Mesodermal cell (in vitro differentiated cells): ENCODE data around the gene STX2.
"Not testable (repeated sequence)": the region's sequence is repeated elsewhere in the genome, so short reads cannot be mapped to it uniquely, and the experiment has no call there.

Experiments used
- H3K27ac ChIP-seq: 2 replicates; pipeline ENCODE4 v1.7.0; 2013; ENCODE audit warnings: mild to moderate bottlenecking, low read depth, low read length, moderate library complexity; ENCODE audit not compliant: severe bottlenecking
- H3K36me3 ChIP-seq: 2 replicates; pipeline ENCODE4 v1.7.1; 2013; ENCODE audit warnings: mild to moderate bottlenecking, low read length, moderate library complexity; ENCODE audit not compliant: control insufficient read depth, insufficient read depth
- H3K4me1 ChIP-seq: one replicate; pipeline ENCODE4 v1.7.1; 2013; ENCODE audit warnings: mild to moderate bottlenecking, low read length; ENCODE audit not compliant: insufficient read depth, control insufficient read depth, poor library complexity, severe bottlenecking
- H3K4me3 ChIP-seq: 2 replicates; pipeline ENCODE4 v1.7.0; 2013; ENCODE audit warnings: low read length, control low read depth, mild to moderate bottlenecking; ENCODE audit not compliant: insufficient read depth, poor library complexity, severe bottlenecking; ENCODE audit errors: extremely low read depth
- H3K9me3 ChIP-seq: 2 replicates; pipeline ENCODE4 v1.7.1; 2013; ENCODE audit warnings: mild to moderate bottlenecking, low read length, moderate library complexity; ENCODE audit not compliant: control insufficient read depth
- WGBS, 2 experiments: methylation state at CpG; one replicate each; pipeline ENCODE4 v1.1.5; 2013; ENCODE audit warnings: missing lambda C conversion rate in 2 of 2; ENCODE audit not compliant: insufficient coverage in 2 of 2; 5-methylcytosine and 5-hydroxymethylcytosine counted together

The STX2 gene

DNA sequence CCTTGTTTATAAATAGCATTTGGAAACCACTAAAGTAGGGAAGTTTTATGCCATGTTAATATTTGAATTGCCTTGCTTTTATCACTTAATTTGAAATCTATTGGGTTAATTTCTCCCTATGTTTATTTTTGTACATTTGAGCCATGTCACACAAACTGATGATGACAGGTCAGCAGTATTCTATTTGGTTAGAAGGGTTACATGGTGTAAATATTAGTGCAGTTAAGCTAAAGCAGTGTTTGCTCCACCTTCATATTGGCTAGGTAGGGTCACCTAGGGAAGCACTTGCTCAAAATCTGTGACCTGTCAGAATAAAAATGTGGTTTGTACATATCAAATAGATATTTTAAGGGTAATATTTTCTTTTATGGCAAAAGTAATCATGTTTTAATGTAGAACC lies 37.2 kb upstream of the STX2 start:
- Histone ChIP-seq H3K4me1 (peaks cover 11% of the 10 kb centered on the region), H3K4me3 (no peak overlapping the region), H3K9me3 (no peaks in the 10 kb centered on the region), H3K36me3 (peaks cover 44% of the 10 kb centered on the region), H3K27ac (no peak overlapping the region)

DNA sequence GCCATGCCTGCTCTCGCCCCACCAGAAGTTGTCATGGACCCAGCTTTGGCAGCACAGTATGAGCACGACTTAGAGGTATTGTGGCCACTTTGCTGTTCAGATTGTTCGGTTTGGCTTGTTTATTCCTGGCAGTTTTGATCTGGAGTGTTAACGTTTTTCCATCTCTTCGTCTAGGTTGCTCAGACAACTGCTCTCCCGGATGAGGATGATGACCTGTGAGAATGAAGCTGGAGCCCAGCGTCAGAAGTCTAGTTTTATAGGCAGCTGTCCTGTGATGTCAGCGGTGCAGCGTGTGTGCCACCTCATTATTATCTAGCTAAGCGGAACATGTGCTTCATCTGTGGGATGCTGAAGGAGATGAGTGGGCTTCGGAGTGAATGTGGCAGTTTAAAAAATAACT lies 36.7 kb upstream of the STX2 start:
- not testable (repeated sequence) for H3K9me3 ChIP-seq, H3K4me3 ChIP-seq, H3K27ac ChIP-seq
- Histone ChIP-seq H3K36me3 (peaks cover 44% of the 10 kb centered on the region), H3K4me1 (peaks cover 11% of the 10 kb centered on the region)
- 84 to 96% methylated on average over 5 to 7 of the region's 11 CpGs for whole genome bisulfite sequencing, 2 experiments

DNA sequence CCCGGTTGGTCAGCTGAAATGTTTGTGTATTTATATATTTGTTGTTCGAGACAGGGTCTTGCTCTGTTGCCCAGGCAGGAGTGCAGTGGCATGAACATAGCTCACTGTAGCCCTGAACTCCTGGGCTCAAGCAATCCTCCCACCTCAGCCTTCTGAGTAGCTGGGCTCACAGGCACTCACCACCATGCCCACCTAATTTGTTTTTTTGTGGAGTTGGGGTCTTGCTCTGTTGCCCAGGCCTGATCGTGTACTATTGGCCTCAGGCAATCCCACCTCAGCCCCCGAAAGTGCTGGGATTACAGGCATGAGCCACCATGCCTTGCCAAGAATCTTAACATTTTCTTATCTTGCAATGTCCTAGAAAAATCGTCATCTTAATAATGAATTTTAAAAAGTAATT lies 36.1 kb upstream of the STX2 start:
- WGBS, 2 experiments = 100% methylated on average over 1 of the region's 5 CpGs; no CpG with 5 or more reads in 1 of the 2 experiments
- H3K36me3 ChIP-seq = peaks cover 44% of the 10 kb centered on the region

DNA sequence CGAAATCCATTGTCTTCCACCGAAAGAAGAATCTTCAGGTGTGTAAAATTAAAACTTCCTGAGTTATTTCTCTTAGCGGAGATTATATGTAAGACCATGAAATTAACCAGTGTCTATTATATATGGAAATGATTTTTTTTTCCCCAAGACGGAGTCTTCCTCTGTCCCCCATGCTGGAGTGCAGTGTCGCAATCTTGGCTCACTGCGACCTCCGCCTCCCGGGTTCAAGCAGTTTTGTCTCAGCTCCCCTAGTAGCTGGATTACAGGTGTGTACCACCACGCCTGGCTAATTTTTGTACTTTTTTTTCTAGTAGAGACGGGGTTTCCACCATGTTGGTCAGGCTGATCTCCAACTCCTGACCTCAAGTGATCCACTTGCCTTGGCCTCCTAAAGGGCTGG lies 35.6 kb upstream of the STX2 start:
- Histone ChIP-seq H3K27ac (no peak overlapping the region), H3K4me1 (peaks cover 11% of the 10 kb centered on the region), H3K9me3 (no peaks in the 10 kb centered on the region), H3K36me3 (peaks cover 44% of the 10 kb centered on the region), H3K4me3 (no peak overlapping the region)
- 95 to 97% methylated on average over 8 to 9 of the region's 10 CpGs for WGBS, 2 experiments

More for the DNA sequence above, 36.1 kb upstream of the STX2 start:
- no peaks in the 10 kb centered on the region for H3K9me3 ChIP-seq
- peaks cover 11% of the 10 kb centered on the region for H3K4me1 ChIP-seq
- no peak overlapping the region for H3K27ac ChIP-seq
- no peak overlapping the region for H3K4me3 ChIP-seq

DNA sequence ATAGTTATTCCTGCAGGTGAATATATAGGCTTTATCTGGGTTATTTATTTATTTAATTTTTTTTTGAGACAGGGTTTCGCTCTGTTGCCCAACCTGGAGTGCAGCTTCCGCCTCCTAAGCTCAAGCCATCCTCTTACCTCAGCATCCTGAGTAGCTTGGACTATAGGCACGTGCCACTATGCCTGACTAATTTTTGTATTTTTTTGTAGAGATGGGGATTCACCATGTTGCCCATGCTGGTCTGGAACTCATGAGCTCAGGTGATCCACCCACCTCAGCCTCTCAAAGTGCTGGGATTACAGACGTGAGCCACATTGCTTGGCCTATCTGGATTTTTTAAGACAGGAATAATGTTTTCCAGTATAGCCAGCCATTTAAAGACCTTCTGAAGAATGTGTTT lies 34.8 kb upstream of the STX2 start:
- 81 to 89% methylated on average over 3 of the region's 4 CpGs for WGBS, 2 experiments
- Histone ChIP-seq H3K36me3 (peaks cover 44% of the 10 kb centered on the region), H3K27ac (no peak overlapping the region), H3K9me3 (no peaks in the 10 kb centered on the region), H3K4me3 (peak overlapping the region; percentile 60), H3K4me1 (peaks cover 11% of the 10 kb centered on the region)

DNA sequence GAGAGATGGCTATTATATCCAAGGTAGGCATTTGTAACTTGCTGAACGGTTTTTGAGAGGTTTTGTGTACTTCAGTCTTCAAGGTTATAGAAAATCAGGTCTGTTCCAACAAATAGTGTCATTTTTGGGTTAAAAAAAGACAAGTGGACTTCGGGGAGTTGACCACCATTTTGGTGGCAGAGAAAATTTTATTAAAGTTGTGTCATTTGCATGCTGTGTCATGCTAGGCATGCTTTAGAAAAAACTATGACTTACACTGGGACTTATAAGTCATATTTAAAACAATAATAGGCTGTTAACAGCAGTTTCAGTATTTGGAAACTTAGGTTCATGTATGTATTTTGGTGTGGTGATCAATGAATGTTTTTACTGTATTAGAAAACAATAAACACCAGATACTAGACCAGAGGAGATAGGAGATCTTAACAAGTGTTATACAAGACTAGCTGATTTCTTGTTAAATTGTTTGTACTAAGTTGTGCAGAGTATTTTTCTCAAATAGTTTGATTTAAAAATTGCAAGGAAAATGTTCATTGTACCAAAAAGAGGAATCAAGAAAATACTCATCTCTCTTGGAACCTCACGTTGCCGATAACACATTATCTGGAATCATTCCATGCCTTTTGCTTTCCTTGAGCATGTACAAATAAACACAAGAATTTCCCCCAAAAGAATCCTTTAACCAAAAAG lies 34.2 kb upstream of the STX2 start:
- Histone ChIP-seq H3K36me3 (peaks cover 44% of the 10 kb centered on the region), H3K4me3 (peak overlapping the region; percentile 60), H3K4me1 (peaks cover 11% of the 10 kb centered on the region), H3K9me3 (no peaks in the 10 kb centered on the region), H3K27ac (no peak overlapping the region)
- WGBS, 2 experiments = 21 to 49% methylated on average over 2 to 4 of the region's 4 CpGs

DNA sequence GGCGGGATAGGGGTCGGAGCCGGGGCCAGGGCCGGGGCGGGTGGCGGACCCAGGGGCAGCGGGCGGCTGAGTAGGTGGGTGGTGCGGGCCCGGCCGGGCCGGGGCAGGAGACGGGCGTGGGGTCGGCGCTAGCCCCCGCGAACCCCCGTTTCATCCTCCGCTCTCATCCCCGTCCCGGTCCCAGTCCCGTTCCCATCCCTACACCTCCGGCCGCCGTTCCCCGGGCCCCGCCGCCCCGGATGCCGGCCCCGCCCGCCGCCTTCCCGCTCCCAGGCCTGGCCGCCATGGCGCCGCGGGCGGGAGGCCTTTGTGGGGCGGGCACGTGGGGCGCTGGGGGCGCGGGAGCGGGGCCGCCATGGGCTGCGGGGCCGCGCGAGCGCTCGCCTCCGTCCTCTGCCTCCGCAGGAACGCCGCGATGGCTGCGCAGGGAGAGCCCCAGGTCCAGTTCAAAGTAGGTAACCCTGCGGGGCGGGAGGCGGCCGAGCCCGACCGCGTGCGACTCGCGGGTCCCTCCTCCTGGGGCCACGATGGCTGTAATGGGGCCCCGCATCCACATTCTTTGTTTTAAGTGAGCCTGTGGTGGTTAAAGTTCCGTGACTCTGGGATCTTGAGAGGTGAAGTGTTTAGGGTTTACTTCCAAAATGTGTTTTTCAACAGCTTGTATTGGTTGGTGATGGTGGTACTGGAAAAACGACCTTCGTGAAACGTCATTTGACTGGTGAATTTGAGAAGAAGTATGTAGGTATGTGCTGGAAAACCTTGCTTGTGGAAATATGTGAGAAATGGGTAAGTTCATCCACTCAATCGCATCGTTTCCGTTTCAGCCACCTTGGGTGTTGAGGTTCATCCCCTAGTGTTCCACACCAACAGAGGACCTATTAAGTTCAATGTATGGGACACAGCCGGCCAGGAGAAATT lies 33.4 kb upstream of the STX2 start:
- Histone ChIP-seq H3K27ac (peak overlapping the region; percentile 80), H3K4me1 (peaks cover 11% of the 10 kb centered on the region), H3K9me3 (no peaks in the 10 kb centered on the region), H3K36me3 (peaks cover 44% of the 10 kb centered on the region), H3K4me3 (peak overlapping the region; percentile 60)
- 0 to 1% methylated on average over 58 to 59 of the region's 79 CpGs for WGBS, 2 experiments

DNA sequence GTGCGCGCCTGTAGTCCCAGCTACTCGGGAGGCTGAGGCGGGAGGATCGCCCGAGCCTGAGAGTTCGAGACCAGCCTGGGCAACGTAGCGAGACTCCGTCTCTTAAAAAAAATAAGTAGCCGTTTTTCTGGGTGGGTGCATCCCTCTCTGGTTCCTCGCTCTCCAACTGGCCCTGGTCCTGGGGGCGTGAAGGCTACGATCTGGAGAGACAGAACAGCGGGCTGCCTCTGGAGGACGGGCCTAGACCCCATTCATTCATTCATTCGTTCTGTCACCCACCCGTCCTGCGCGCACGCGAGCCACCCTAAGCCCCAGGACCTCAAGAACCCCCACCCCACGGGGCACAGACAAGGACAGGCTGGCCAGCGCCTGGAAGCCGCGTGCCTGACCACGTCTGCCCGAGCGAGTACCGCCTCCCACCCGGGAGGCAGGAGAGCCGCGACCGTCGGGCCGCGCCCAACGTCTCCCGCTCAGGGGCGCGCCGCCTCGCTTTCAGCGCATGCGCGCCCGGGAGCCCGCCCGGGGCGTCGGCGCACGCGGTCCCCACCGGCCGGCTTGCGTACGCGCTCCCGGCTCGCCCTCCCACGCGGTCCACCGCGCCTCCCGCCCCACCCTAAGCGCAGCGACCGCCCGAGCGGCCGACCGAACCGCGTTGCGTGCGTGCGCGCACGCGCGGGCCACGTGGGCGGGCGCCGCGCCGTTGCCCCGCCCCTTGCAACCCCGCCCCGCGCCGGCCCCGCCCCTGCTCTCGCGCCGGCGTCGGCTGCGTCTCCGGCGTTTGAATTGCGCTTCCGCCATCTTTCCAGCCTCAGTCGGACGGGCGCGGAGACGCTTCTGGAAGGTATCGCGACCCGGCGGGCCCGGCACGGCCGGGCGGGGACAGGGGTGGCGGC lies 32.5 kb upstream of the STX2 start, which contains the start of gene RAN:
RAN (plus strand) TSS at position 781 of the 893 bp plus-strand sequence. CDS start 528 bp downstream, outside the sequence.
- WGBS, 2 experiments = 14% methylated on average over 77 to 83 of the region's 118 CpGs
- peak within 1 kb of the TSS; percentile 80 for H3K27ac ChIP-seq
- peaks cover 40% of the 10 kb centered on the region for H3K36me3 ChIP-seq
- no peaks in the 10 kb centered on the region for H3K9me3 ChIP-seq
- peaks cover 11% of the 10 kb centered on the region for H3K4me1 ChIP-seq
- H3K4me3 ChIP-seq = peak within 1 kb of the TSS; percentile 60

DNA sequence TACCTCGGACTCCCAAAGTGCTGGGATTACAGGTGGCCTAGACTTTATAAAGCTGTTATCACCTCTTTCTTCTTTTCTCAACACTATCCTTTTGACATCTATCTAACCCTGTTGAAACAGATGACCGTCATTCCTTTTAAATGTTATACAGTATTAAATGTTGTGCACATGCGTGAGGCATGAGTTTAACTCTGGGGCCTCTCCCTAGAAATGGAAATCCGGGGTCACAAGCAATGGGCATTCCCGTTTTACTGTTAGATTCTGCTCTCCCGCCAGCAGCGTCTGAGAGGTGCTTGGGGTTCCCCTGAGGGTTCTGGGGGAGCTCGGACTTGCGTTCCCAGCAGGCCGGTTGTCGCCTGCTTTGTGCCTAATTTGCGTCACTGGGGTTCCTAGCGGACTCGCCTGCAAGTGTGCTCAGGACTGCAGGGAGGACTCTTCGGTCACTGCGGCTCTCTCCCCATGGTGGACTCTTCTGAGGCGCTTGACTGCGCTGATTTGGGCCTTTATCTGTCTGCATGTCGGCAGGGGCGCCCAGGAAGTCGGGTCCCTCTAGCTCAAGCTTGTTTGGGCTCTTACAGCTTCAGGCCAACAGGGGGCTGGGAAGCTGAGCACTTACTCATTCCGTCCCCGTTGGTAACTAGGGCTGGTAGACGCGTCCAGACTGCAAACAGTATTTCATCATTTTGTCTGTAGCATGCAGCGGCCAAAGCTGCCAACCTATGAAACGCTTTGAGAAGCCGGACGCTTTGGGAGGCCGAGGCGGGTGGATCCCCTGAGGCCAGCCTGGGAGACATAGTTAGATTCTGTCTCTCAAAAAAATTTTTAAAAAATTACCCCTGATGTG lies 31.6 kb upstream of the STX2 start:
- 73 to 77% methylated on average over 29 to 30 of the region's 31 CpGs for WGBS, 2 experiments
- Histone ChIP-seq H3K27ac (peak overlapping the region; percentile 75), H3K36me3 (peaks cover 31% of the 10 kb centered on the region), H3K4me1 (peaks cover 11% of the 10 kb centered on the region), H3K9me3 (no peaks in the 10 kb centered on the region), H3K4me3 (peak overlapping the region; percentile 42)
